ENCODE measurements around the gene REXO1. TPM values are rescaled to one million over a fixed set of nuclear protein-coding genes. Genes with fewer than 3 reads are reported as not detected.

Gene REXO1
- total and polyA plus RNA-seq, 9 of the 15 experiments (the other 6 are each of a cell fraction or from before 2014, with no cell fraction given) = 0.04 to 63.3 (median 15.8) TPM

DNA sequence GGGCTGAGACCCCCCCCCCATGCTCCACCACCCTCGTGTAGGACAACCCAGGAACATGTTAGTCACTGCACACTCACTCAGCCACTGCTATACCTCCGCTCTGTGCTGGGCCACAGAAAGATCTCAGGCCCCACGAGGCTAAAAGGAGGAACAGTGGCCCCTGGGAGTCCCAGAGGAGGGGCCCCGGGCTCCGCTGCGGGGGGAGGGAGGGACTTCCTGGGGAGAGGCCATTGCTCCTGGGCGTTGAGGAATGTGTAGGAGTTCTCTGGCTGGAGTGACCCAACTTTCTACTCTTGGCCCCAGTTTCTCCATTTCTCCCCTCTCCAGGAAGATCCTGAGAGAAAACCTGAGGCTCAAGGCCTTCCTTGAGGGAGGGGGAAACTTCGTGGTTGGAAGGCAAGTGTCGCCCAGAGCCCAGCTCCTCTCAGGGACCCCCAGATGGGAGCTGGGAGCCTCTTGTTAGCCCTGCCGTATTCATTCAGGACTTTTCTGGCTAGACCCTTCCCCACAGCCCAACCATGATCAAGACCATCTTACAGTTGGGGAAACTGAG is 81.4 kb downstream of the REXO1 start:
- peak; percentile 74 to 81 (median 79) for DNase-seq (ENCODE audit: extremely low read depth in 1 of 4, low spot score in 3 of 4)
- Histone ChIP-seq H3K79me2 (ENCODE audit: control insufficient read depth, insufficient read depth, low read length) (no peaks in the 10 kb centered on the region), H2AFZ (ENCODE audit: low read depth, low read length) (peak overlapping the region; percentile 80), H4K20me1 (replicated peaks; ENCODE audit: control insufficient read depth, insufficient read depth, low read length) (no peaks in the 10 kb centered on the region), H3K27ac (ENCODE audit: extremely low read depth, low read depth, low read length) (peak overlapping the region; percentile 30; the same call in 2 of the 3 replicates), H3K4me3 (no peak overlapping the region), H3K9me1 (ENCODE audit: control insufficient read depth, insufficient read depth, low read length) (no peaks in the 10 kb centered on the region), H3K9ac (ENCODE audit: insufficient read depth in 1 of 2, low read depth in 2 of 2, low read length in 2 of 2) (peak overlapping the region; percentile 39 to 84), H3K4me2 (ENCODE audit: insufficient read depth, low read length) (peak overlapping the region; percentile 27), H3K27me3 (ENCODE audit: control insufficient read depth in 2 of 2, insufficient read depth in 2 of 2, low read length in 2 of 2) (peaks cover 5 to 16% of the 10 kb centered on the region in 2 experiments; a peak in 4 of 5 replicates), H3K4me1 (replicated peaks in 1 of 2; ENCODE audit: control insufficient read depth in 2 of 2, insufficient read depth in 2 of 2, low read length in 2 of 2) (peaks cover 9 to 57% of the 10 kb centered on the region in 2 experiments; a peak in 4 of 5 replicates), H3K9me3 (replicated peaks; ENCODE audit: control insufficient read depth, insufficient read depth, low read depth, low read length) (peaks cover 9% of the 10 kb centered on the region), H3K36me3 (ENCODE audit: control insufficient read depth, insufficient read depth, low read length) (no peaks in the 10 kb centered on the region)
- ATAC-seq = peak; percentile 76
- ChIA-PET POLR2A (interaction anchor here (2.0 kb wide), 1 partner anchor 94 kb away, joined by 7 read pairs; no protein-coding TSS in a partner anchor), CTCF (ENCODE audit: low intra/inter-chr PET ratio) (interaction anchor here (0.6 to 4.0 kb wide), 5 partner anchors 87 to 482 kb away, joined by 3 to 84 read pairs (median 3); partner anchors contain the start of gene UQCR11)
- in situ Hi-C loops (cut with MboI) (loop anchor here (5.0 to 10.0 kb wide), 2 partner anchors 95 to 222 kb away; no protein-coding TSS in a partner anchor), intact Hi-C loops (cut with micrococcal nuclease) (loop anchor here (1.0 to 10.0 kb wide), 3 partner anchors 95 to 222 kb away; partner anchors contain the start of gene UQCR11)
- FAIRE-seq = peak; percentile 80
- 26% methylated on average over 6 of the region's 10 CpGs for WGBS (ENCODE audit: insufficient coverage, low coverage, missing lambda C conversion rate)
- no TSS peak for BruUV-seq (replicated peaks)
- TF ChIP-seq ZKSCAN3 (CRISPR knock-in tag; IDR thresholded peaks at IDR 0.05) (no peak), NFRKB (IDR thresholded peaks at IDR 0.05; ENCODE audit: low read depth) (0 out of 2 replicates have a peak, but pooled peaks have one; percentile 37), SRF (CRISPR knock-in tag; IDR thresholded peaks at IDR 0.05) (no peak), FOSL1 (tag; conservative IDR thresholded peaks at IDR 0.05) (peak; percentile 44), ETS1 (conservative IDR thresholded peaks at IDR 0.05; ENCODE audit: control insufficient read depth, low read depth, low read length) (no peak), SMAD1 (IDR thresholded peaks at IDR 0.05; ENCODE audit: low read depth, low read length, partially characterized antibody) (no peak), ZNF12 (CRISPR knock-in tag; IDR thresholded peaks at IDR 0.05) (no peak), ZNF589 (CRISPR knock-in tag; IDR thresholded peaks at IDR 0.05; ENCODE audit: low read depth) (peak; percentile 63; the same call in 1 of the 2 replicates), U2AF2 (optimal IDR thresholded peaks at IDR 0.05; ENCODE audit: low read depth, low read length) (no peak), SMC3 (conservative IDR thresholded peaks at IDR 0.05; ENCODE audit: insufficient read depth, low read depth, low read length) (0 out of 2 replicates have a peak, but pooled peaks have one; percentile 2), TCF15 (CRISPR knock-in tag; IDR thresholded peaks at IDR 0.05) (no peak), HLTF (IDR thresholded peaks at IDR 0.05) (no peak), ZBTB7A (IDR thresholded peaks at IDR 0.05; ENCODE audit: borderline replicate concordance, control insufficient read depth, low read depth, low read length) (peak; percentile 69; the same call in 1 of the 2 replicates), RBM17 (IDR thresholded peaks at IDR 0.05; ENCODE audit: borderline replicate concordance, low read depth, low read length) (no peak), GATA2 (CRISPR knock-in tag; IDR thresholded peaks at IDR 0.05) (no peak), CTBP1 (IDR thresholded peaks at IDR 0.05; ENCODE audit: borderline replicate concordance) (no peak), SRSF1 (IDR thresholded peaks at IDR 0.05; ENCODE audit: low read depth, low read length) (no peak), RBFOX2 (IDR thresholded peaks at IDR 0.05; ENCODE audit: low read depth, low read length) (0 out of 2 replicates have a peak, but pooled peaks have one; percentile 8), RBM39 (optimal IDR thresholded peaks at IDR 0.05; ENCODE audit: low read depth, low read length) (no peak)
- TF ChIP-seq, protein P1, sequence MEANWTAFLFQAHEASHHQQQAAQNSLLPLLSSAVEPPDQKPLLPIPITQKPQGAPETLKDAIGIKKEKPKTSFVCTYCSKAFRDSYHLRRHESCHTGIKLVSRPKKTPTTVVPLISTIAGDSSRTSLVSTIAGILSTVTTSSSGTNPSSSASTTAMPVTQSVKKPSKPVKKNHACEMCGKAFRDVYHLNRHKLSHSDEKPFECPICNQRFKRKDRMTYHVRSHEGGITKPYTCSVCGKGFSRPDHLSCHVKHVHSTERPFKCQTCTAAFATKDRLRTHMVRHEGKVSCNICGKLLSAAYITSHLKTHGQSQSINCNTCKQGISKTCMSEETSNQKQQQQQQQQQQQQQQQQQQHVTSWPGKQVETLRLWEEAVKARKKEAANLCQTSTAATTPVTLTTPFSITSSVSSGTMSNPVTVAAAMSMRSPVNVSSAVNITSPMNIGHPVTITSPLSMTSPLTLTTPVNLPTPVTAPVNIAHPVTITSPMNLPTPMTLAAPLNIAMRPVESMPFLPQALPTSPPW (CRISPR knock-in tag; IDR thresholded peaks at IDR 0.05) = peak; percentile 70; the same call in 1 of the 2 replicates

Data from K562 (cell line).